MM.1S (cell line): Measurements from ENCODE around the gene NEURL1B.
A peak's percentile ranks its signal among the peaks of the same experiment; 100 is the strongest.

ENCODE experiments used
- DNase-seq: peaks from one replicate; pipeline ENCODE4 v3.0.0-alpha.2; 2015
- H2AFZ ChIP-seq: fragments of 300-600 bp; sonication (generic); 2 replicates; pipeline ENCODE4 v1.6.0; 2016; ENCODE audit warnings: antibody characterized with exemption, low read length
- H3F3A ChIP-seq: fragments of 300-600 bp; sonication (generic); 2 replicates; pipeline ENCODE4 v1.6.1; 2016; ENCODE audit warnings: mild to moderate bottlenecking, antibody characterized with exemption, low read length, moderate library complexity, mixed read lengths; ENCODE audit not compliant: insufficient read depth
- H3K27ac ChIP-seq: fragments of 300-600 bp; sonication (generic); 2 replicates; pipeline ENCODE4 v1.5.1; 2016; ENCODE audit warnings: mild to moderate bottlenecking, low read length
- H3K27me3 ChIP-seq: fragments of 300-600 bp; sonication (generic); replicated peaks from 2 replicates; pipeline ENCODE4 v1.6.0; 2016; ENCODE audit warnings: low read length; ENCODE audit not compliant: insufficient read depth
- H3K36me3 ChIP-seq: fragments of 300-600 bp; sonication (generic); replicated peaks from 2 replicates; pipeline ENCODE4 v1.6.1; 2016; ENCODE audit warnings: mild to moderate bottlenecking, low read length, mixed read lengths; ENCODE audit not compliant: insufficient read depth
- H3K4me1 ChIP-seq: fragments of 300-600 bp; sonication (generic); 2 replicates; pipeline ENCODE4 v1.6.1; 2016; ENCODE audit warnings: low read length, mixed read lengths
- H3K4me2 ChIP-seq: fragments of 300-600 bp; sonication (generic); 2 replicates; pipeline ENCODE4 v1.6.0; 2016; ENCODE audit warnings: low read depth, low read length
- H3K4me3 ChIP-seq: fragments of 300-600 bp; sonication (generic); 2 replicates; pipeline ENCODE4 v1.5.1; 2016; ENCODE audit warnings: low read length, mixed read lengths
- H3K79me2 ChIP-seq: fragments of 300-600 bp; sonication (generic); 2 replicates; pipeline ENCODE4 v1.6.1; 2016; ENCODE audit warnings: mixed run types, low read length, mixed read lengths
- H3K9ac ChIP-seq: fragments of 300-600 bp; sonication (generic); 2 replicates; pipeline ENCODE4 v1.6.1; 2016; ENCODE audit warnings: low read length, mixed read lengths
- H3K9me2 ChIP-seq: fragments of 300-600 bp; sonication (generic); replicated peaks from 2 replicates; pipeline ENCODE4 v1.6.1; 2016; ENCODE audit warnings: mild to moderate bottlenecking, low read length, mixed read lengths; ENCODE audit not compliant: insufficient read depth
- H3K9me3 ChIP-seq: fragments of 300-600 bp; sonication (generic); replicated peaks from 2 replicates; pipeline ENCODE4 v1.6.1; 2016; ENCODE audit warnings: mild to moderate bottlenecking, low read length, mixed read lengths; ENCODE audit not compliant: insufficient read depth
- H4K20me1 ChIP-seq: fragments of 300-600 bp; sonication (generic); 2 replicates; pipeline ENCODE4 v1.6.1; 2016; ENCODE audit warnings: mild to moderate bottlenecking, low read length, moderate library complexity, mixed read lengths; ENCODE audit not compliant: insufficient read depth
- CTCF ChIP-seq: fragments of 300-600 bp; sonication (generic); IDR thresholded peaks from 2 replicates; pipeline ENCODE4 v1.5.1; 2016; ENCODE audit warnings: antibody characterized with exemption, low read length, mixed read lengths
- EZH2 ChIP-seq: fragments of 300-600 bp; sonication (generic); optimal IDR thresholded peaks from 2 replicates; pipeline ENCODE3; 2017; ENCODE audit warnings: low read depth, mild to moderate bottlenecking, antibody characterized with exemption, low read length, mixed read lengths
- EZH2phosphoT487 ChIP-seq: fragments of 300-600 bp; sonication (generic); IDR thresholded peaks from 2 replicates; pipeline ENCODE4 v1.6.1; 2018; ENCODE audit warnings: antibody characterized with exemption, low read length

Gene NEURL1B

GRCh38 chr5:172715421-172715780 lies 74.3 kb downstream of the NEURL1B start:
- Histone ChIP-seq H3F3A (no peaks in the 10 kb centered on the region), H3K27me3 (peaks cover 11% of the 10 kb centered on the region), H3K79me2 (no peaks in the 10 kb centered on the region), H3K4me1 (no peaks in the 10 kb centered on the region), H2AFZ (no peak overlapping the region), H4K20me1 (no peaks in the 10 kb centered on the region), H3K27ac (no peak overlapping the region), H3K9me3 (no peaks in the 10 kb centered on the region), H3K36me3 (no peaks in the 10 kb centered on the region), H3K4me3 (no peak overlapping the region), H3K9ac (no peak overlapping the region), H3K4me2 (no peak overlapping the region), H3K9me2 (no peaks in the 10 kb centered on the region)
- TF ChIP-seq CTCF = no peak
- DNase-seq = no peak

- Histone ChIP-seq H4K20me1 (no peaks in the 10 kb centered on the region), H3K27ac (no peak overlapping the region), H3F3A (no peaks in the 10 kb centered on the region), H3K9me2 (no peaks in the 10 kb centered on the region), H3K4me2 (no peak overlapping the region), H3K36me3 (no peaks in the 10 kb centered on the region), H3K9ac (no peak overlapping the region), H3K79me2 (no peaks in the 10 kb centered on the region), H3K4me3 (no peak overlapping the region), H3K9me3 (no peaks in the 10 kb centered on the region), H2AFZ (no peak overlapping the region; the same call in 1 of the 2 replicates), H3K27me3 (0 out of 2 replicates have a peak, but pooled peaks cover 4% of the 10 kb centered on the region), H3K4me1 (no peaks in the 10 kb centered on the region)
- DNase-seq = no peak
- no peak for TF ChIP-seq EZH2
- TF ChIP-seq CTCF = no peak
- TF ChIP-seq EZH2phosphoT487 = no peak
These were observed 75.0 kb downstream of the NEURL1B start for GRCh38 chr5:172715931-172716682.

- H3F3A ChIP-seq = no peaks in the 10 kb centered on the region
- peak; percentile 71 for DNase-seq
- no peaks in the 10 kb centered on the region for H3K79me2 ChIP-seq
- no peaks in the 10 kb centered on the region for H3K36me3 ChIP-seq
- peak overlapping the region; percentile 28; the same call in 1 of the 2 replicates for H3K4me2 ChIP-seq
- H3K9me3 ChIP-seq = no peaks in the 10 kb centered on the region
- H3K27ac ChIP-seq = no peak overlapping the region
- TF ChIP-seq CTCF (peak; percentile 83), EZH2phosphoT487 (no peak)
- H3K4me3 ChIP-seq = no peak overlapping the region
- H2AFZ ChIP-seq = peak overlapping the region; percentile 14
- no peaks in the 10 kb centered on the region for H3K4me1 ChIP-seq
- H3K27me3 ChIP-seq = no peaks in the 10 kb centered on the region
- no peaks in the 10 kb centered on the region for H4K20me1 ChIP-seq
- H3K9me2 ChIP-seq = no peaks in the 10 kb centered on the region
- H3K9ac ChIP-seq = 0 out of 2 replicates have a peak overlapping the region, but pooled peaks have one; percentile 1
These were observed 75.8 kb downstream of the NEURL1B start for GRCh38 chr5:172716796-172717313.
